Right lobe of liver (tissue), 4 donors: ENCODE measurements around the gene MAST2.

Experiments used
- CTCF ChIP-seq, 4 donors: fragments of 200-600 bp in 3 of 4; fragments of 450-650 bp in 1 of 4; IDR thresholded peaks; one replicate each; pipeline versions ENCODE4 v1.5.1 to v1.8.0; 2016 to 2022; ENCODE audit warnings: antibody characterized with exemption in 4 of 4, mild to moderate bottlenecking in 2 of 4
- POLR2A ChIP-seq: fragments of 450-650 bp; IDR thresholded peaks from one replicate; pipeline ENCODE4 v1.6.1; 2017; ENCODE audit warnings: antibody characterized with exemption, mild to moderate bottlenecking
- donor health status: DM: no; HTN: no; CAD: no.
- donor health status: DM: no; HTN: no; CAD: no.
- donor health status: DM: no; HTN: yes; CAD: no.

- TF ChIP-seq POLR2A: no peak
- no peak for TF ChIP-seq CTCF (IDR thresholded peaks at IDR 0.05)
Measured at GRCh38 chr1:45886229-45886628, 82.8 kb downstream of the MAST2 start.
